CD4-positive, alpha-beta T cell treated with Interleukin-6 at 100 ng/mL for 8 hours (primary cell): Measurements from ENCODE around the gene IRF2BPL.
A peak's percentile ranks its signal among the peaks of the same experiment; 100 is the strongest.

ENCODE experiments used
- DNase-seq: peaks from one replicate; pipeline ENCODE4 v3.0.0-alpha.2; 2020; ENCODE audit warnings: mixed read lengths, low spot score

The IRF2BPL gene

GRCh38 chr14:77053046-77053841 lies 24.7 kb upstream of the IRF2BPL start:
- DNase-seq: peak; percentile 80

GRCh38 chr14:77052281-77053044 lies 24.0 kb upstream of the IRF2BPL start:
- no peak for DNase-seq

- no peak for DNase-seq
Observed at GRCh38 chr14:77051116-77051515, 22.6 kb upstream of the IRF2BPL start.

- DNase-seq: no peak
Observed at GRCh38 chr14:77046721-77047120, 18.2 kb upstream of the IRF2BPL start.

GRCh38 chr14:77045238-77046162 lies 17.0 kb upstream of the IRF2BPL start:
- DNase-seq: no peak

- DNase-seq: no peak
Observed at GRCh38 chr14:77044783-77045237, 16.3 kb upstream of the IRF2BPL start.

GRCh38 chr14:77043984-77044485 lies 15.5 kb upstream of the IRF2BPL start:
- DNase-seq: no peak

- peak; percentile 38 for DNase-seq
Observed at GRCh38 chr14:77043177-77043983, 14.9 kb upstream of the IRF2BPL start.

- DNase-seq: no peak
Observed at GRCh38 chr14:77041881-77042545, 13.5 kb upstream of the IRF2BPL start.

GRCh38 chr14:77040741-77041653 lies 12.5 kb upstream of the IRF2BPL start:
- DNase-seq: peak; percentile 50

GRCh38 chr14:77040059-77040740 lies 11.7 kb upstream of the IRF2BPL start:
- DNase-seq: peak; percentile 98

GRCh38 chr14:77039285-77040058 lies 11.0 kb upstream of the IRF2BPL start:
- no peak for DNase-seq

GRCh38 chr14:77037938-77038568 lies 9.5 kb upstream of the IRF2BPL start:
- peak; percentile 50 for DNase-seq

GRCh38 chr14:77037215-77037937 lies 8.9 kb upstream of the IRF2BPL start:
- no peak for DNase-seq

- DNase-seq: no peak
Observed at GRCh38 chr14:77036484-77037214, 8.1 kb upstream of the IRF2BPL start.

GRCh38 chr14:77035267-77035666 lies 6.8 kb upstream of the IRF2BPL start:
- DNase-seq: no peak
